ENCODE results near the gene EMC6. TPM values are rescaled to one million over a fixed set of nuclear protein-coding genes. Genes with fewer than 3 reads are reported as not detected.
A peak's percentile ranks its signal among the peaks of the same experiment; 100 is the strongest.

EMC6 gene
- total and polyA plus RNA-seq, 4 experiments from 2014 or later: 27.8 to 104 (median 52.6) TPM

GRCh38 chr17:3663102-3664011, 5.3 kb upstream of the EMC6 start:
- Mint-ChIP-seq H3K36me3 (peaks cover 0 to 1% of the 10 kb centered on the region in 2 donors), H3K27me3 (no peaks in the 10 kb centered on the region), H3K4me1 (peaks cover 6 to 12% (median 10%) of the 10 kb centered on the region in 4 donors), H3K9me3 (no peaks in the 10 kb centered on the region), H3K4me3 (no peak overlapping the region), H3K27ac (no peak overlapping the region)
- no peak overlapping the region for H3K27ac ChIP-seq (ENCODE audit: low read depth, low read length)
- intact Hi-C loops (cut with micrococcal nuclease): no loop called here
- ChIA-PET CTCF (ENCODE audit: partially characterized antibody) (no interaction called here), POLR2A (ENCODE audit: partially characterized antibody) (interaction anchor here (0.6 kb wide), 2 partner anchors 478 to 835 kb away, joined by 3 to 4 read pairs; no protein-coding TSS in a partner anchor)
- DNase-seq: no peak
- no peaks in the 10 kb centered on the region for H3K9me3 ChIP-seq (ENCODE audit: control insufficient read depth in 1 of 2, low read length in 2 of 2)
- H3K36me3 ChIP-seq (ENCODE audit: insufficient read depth, low read length): no peaks in the 10 kb centered on the region
- no peaks in the 10 kb centered on the region for H3K27me3 ChIP-seq (ENCODE audit: insufficient read depth, low read length)
- H3K4me3 ChIP-seq (ENCODE audit: low read length in 2 of 2): no peak overlapping the region
- H3K4me1 ChIP-seq (ENCODE audit: insufficient read depth, low read length): peaks cover 10% of the 10 kb centered on the region

DNA sequence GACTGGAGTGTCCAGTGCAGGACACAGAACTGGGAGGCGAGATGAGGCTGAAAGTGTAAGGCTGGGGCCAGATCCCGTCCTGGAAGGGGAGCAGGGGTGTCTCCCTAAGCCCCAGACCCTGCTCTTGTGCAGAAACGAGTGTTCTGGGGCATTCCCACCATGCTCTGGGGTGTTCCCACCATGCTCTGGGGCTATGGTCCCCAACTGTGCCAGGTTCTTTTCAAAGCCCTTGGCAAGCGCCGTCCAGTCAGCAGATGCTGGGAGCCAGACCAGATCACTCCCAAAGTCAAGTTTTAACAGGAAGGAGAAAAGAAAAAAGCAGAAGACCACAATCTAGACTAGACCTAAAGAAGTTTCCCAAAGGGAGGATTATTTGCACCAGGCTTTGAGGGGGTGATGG, 2.8 kb upstream of the EMC6 start:
- DNase-seq: no peak
- Histone ChIP-seq H3K4me3 (ENCODE audit: low read length in 2 of 2) (no peak overlapping the region), H3K27ac (ENCODE audit: low read depth, low read length) (no peak overlapping the region), H3K9me3 (ENCODE audit: control insufficient read depth in 1 of 2, low read length in 2 of 2) (no peaks in the 10 kb centered on the region), H3K36me3 (ENCODE audit: insufficient read depth, low read length) (no peaks in the 10 kb centered on the region), H3K27me3 (ENCODE audit: insufficient read depth, low read length) (no peaks in the 10 kb centered on the region), H3K4me1 (ENCODE audit: insufficient read depth, low read length) (peaks cover 23% of the 10 kb centered on the region)
- Mint-ChIP-seq H3K27ac (no peak overlapping the region), H3K4me3 (peak overlapping the region in 4 of 8 donors; percentile 49 to 71 (median 62)), H3K9me3 (no peaks in the 10 kb centered on the region), H3K4me1 (peaks cover 15 to 27% (median 17%) of the 10 kb centered on the region in 4 donors), H3K27me3 (no peaks in the 10 kb centered on the region), H3K36me3 (peaks cover 0 to 6% of the 10 kb centered on the region in 2 donors)
- CTCF ChIA-PET (ENCODE audit: partially characterized antibody): no interaction called here
- POLR2A ChIA-PET (ENCODE audit: partially characterized antibody): interaction anchor here (1.6 kb wide), 1 partner anchor 29 kb away, joined by 5 read pairs; the partner anchor contains the start of genes CTNS and SHPK
- intact Hi-C loops (cut with micrococcal nuclease): loop anchor here (5.0 kb wide), 1 partner anchor 619 kb away; no protein-coding TSS in a partner anchor

- Histone ChIP-seq H3K9me3 (ENCODE audit: control insufficient read depth in 1 of 2, low read length in 2 of 2) (no peaks in the 10 kb centered on the region), H3K27ac (ENCODE audit: low read depth, low read length) (no peak overlapping the region), H3K4me1 (ENCODE audit: insufficient read depth, low read length) (peaks cover 23% of the 10 kb centered on the region), H3K27me3 (ENCODE audit: insufficient read depth, low read length) (no peaks in the 10 kb centered on the region), H3K4me3 (ENCODE audit: low read length in 2 of 2) (no peak overlapping the region), H3K36me3 (ENCODE audit: insufficient read depth, low read length) (no peaks in the 10 kb centered on the region)
- POLR2A ChIA-PET (ENCODE audit: partially characterized antibody): interaction anchor here (0.6 to 1.6 kb wide), 3 partner anchors 30 to 889 kb away, joined by 3 to 5 read pairs (median 4); partner anchors contain the start of genes CTNS, MYBBP1A, NCBP3 and SHPK
- no peak for DNase-seq
- intact Hi-C loops (cut with micrococcal nuclease): loop anchor here (5.0 kb wide), 1 partner anchor 619 kb away; no protein-coding TSS in a partner anchor
- no peaks in the 10 kb centered on the region for H3K27me3 Mint-ChIP-seq
- peak overlapping the region in 3 of 7 donors; percentile 11 to 70 (median 16) for H3K27ac Mint-ChIP-seq
- peaks cover 16 to 28% (median 17%) of the 10 kb centered on the region in 4 donors for H3K4me1 Mint-ChIP-seq
- peaks cover 0 to 6% of the 10 kb centered on the region in 2 donors for H3K36me3 Mint-ChIP-seq
- no peaks in the 10 kb centered on the region for H3K9me3 Mint-ChIP-seq
- peak overlapping the region in 7 of 8 donors; percentile 49 to 79 (median 65) for H3K4me3 Mint-ChIP-seq
- CTCF ChIA-PET (ENCODE audit: partially characterized antibody): no interaction called here
These were observed 2.1 kb upstream of the EMC6 start for GRCh38 chr17:3666516-3666915.

- peak overlapping the region; percentile 80 for H3K27ac ChIP-seq (ENCODE audit: low read depth, low read length)
These were observed 990 bp upstream of the EMC6 start for GRCh38 chr17:3667366-3668278.

GRCh38 chr17:3669085-3669347, 404 bp downstream of the EMC6 start:
- no peaks in the 10 kb centered on the region for H3K36me3 ChIP-seq (ENCODE audit: insufficient read depth, low read length)
- H3K4me1 ChIP-seq (ENCODE audit: insufficient read depth, low read length): peaks cover 23% of the 10 kb centered on the region
- intact Hi-C loops (cut with micrococcal nuclease): loop anchor here (5.0 kb wide), 1 partner anchor 622 kb away; no protein-coding TSS in a partner anchor
- Mint-ChIP-seq H3K9me3 (no peaks in the 10 kb centered on the region), H3K4me1 (peaks cover 18 to 30% (median 19%) of the 10 kb centered on the region in 4 donors), H3K27ac (peak overlapping the region; percentile 78 to 95 (median 89)), H3K4me3 (peak overlapping the region; percentile 88 to 96 (median 92)), H3K27me3 (no peaks in the 10 kb centered on the region), H3K36me3 (peaks cover 0 to 9% of the 10 kb centered on the region in 2 donors)
- ChIA-PET CTCF (ENCODE audit: partially characterized antibody) (no interaction called here), POLR2A (ENCODE audit: partially characterized antibody) (interaction anchor here (0.9 to 1.3 kb wide), 4 partner anchors 8 to 54 kb away, joined by 3 to 4 read pairs (median 3); partner anchors contain the start of genes CTNS, P2RX5 and SHPK)
- H3K27me3 ChIP-seq (ENCODE audit: insufficient read depth, low read length): no peaks in the 10 kb centered on the region
- no peak for DNase-seq
- H3K4me3 ChIP-seq (ENCODE audit: low read length in 2 of 2): peak overlapping the region; percentile 76 to 83
- peak overlapping the region; percentile 80 for H3K27ac ChIP-seq (ENCODE audit: low read depth, low read length)
- H3K9me3 ChIP-seq (ENCODE audit: control insufficient read depth in 1 of 2, low read length in 2 of 2): no peaks in the 10 kb centered on the region

More at GRCh38 chr17:3667366-3668278, 990 bp upstream of the EMC6 start:
- Histone ChIP-seq H3K4me1 (ENCODE audit: insufficient read depth, low read length) (peaks cover 23% of the 10 kb centered on the region), H3K9me3 (ENCODE audit: control insufficient read depth in 1 of 2, low read length in 2 of 2) (no peaks in the 10 kb centered on the region), H3K27me3 (ENCODE audit: insufficient read depth, low read length) (no peaks in the 10 kb centered on the region), H3K4me3 (ENCODE audit: low read length in 2 of 2) (peak overlapping the region; percentile 12 to 83), H3K36me3 (ENCODE audit: insufficient read depth, low read length) (no peaks in the 10 kb centered on the region)
- ChIA-PET POLR2A (ENCODE audit: partially characterized antibody) (interaction anchor here (0.7 to 1.6 kb wide), 4 partner anchors 28 to 258 kb away, joined by 3 to 5 read pairs (median 4); partner anchors contain the start of genes CTNS, NCBP3, P2RX5 and SHPK), CTCF (ENCODE audit: partially characterized antibody) (interaction anchor here (0.7 kb wide), 1 partner anchor 245 kb away, joined by 3 read pairs; no protein-coding TSS in a partner anchor)
- Mint-ChIP-seq H3K27ac (peak overlapping the region; percentile 47 to 88 (median 53)), H3K27me3 (no peaks in the 10 kb centered on the region), H3K4me3 (peak overlapping the region; percentile 74 to 94 (median 85)), H3K9me3 (no peaks in the 10 kb centered on the region), H3K36me3 (peaks cover 0 to 9% of the 10 kb centered on the region in 2 donors), H3K4me1 (peaks cover 18 to 30% (median 19%) of the 10 kb centered on the region in 4 donors)
- peak in 1 of 5 donors; percentile 4 for DNase-seq
- intact Hi-C loops (cut with micrococcal nuclease): loop anchor here (1.0 to 5.0 kb wide), 4 partner anchors 31 to 620 kb away; partner anchors contain the start of genes CTNS, NCBP3 and SHPK

- peaks cover 23% of the 10 kb centered on the region for H3K4me1 ChIP-seq (ENCODE audit: insufficient read depth, low read length)
- no peaks in the 10 kb centered on the region for H3K36me3 ChIP-seq (ENCODE audit: insufficient read depth, low read length)
- DNase-seq: no peak
- H3K36me3 Mint-ChIP-seq: peaks cover 0 to 9% of the 10 kb centered on the region in 2 donors
- peak overlapping the region; percentile 88 to 96 (median 92) for H3K4me3 Mint-ChIP-seq
- H3K9me3 ChIP-seq (ENCODE audit: control insufficient read depth in 1 of 2, low read length in 2 of 2): no peaks in the 10 kb centered on the region
- peak overlapping the region; percentile 80 for H3K27ac ChIP-seq (ENCODE audit: low read depth, low read length)
- H3K9me3 Mint-ChIP-seq: no peaks in the 10 kb centered on the region
- peak overlapping the region; percentile 76 to 83 for H3K4me3 ChIP-seq (ENCODE audit: low read length in 2 of 2)
- H3K27me3 ChIP-seq (ENCODE audit: insufficient read depth, low read length): no peaks in the 10 kb centered on the region
- CTCF ChIA-PET (ENCODE audit: partially characterized antibody): interaction anchor here (1.2 kb wide), 1 partner anchor 14 kb away, joined by 3 read pairs; no protein-coding TSS in a partner anchor
- no peaks in the 10 kb centered on the region for H3K27me3 Mint-ChIP-seq
- POLR2A ChIA-PET (ENCODE audit: partially characterized antibody): no interaction called here
- H3K4me1 Mint-ChIP-seq: peaks cover 18 to 30% (median 19%) of the 10 kb centered on the region in 4 donors
- intact Hi-C loops (cut with micrococcal nuclease): loop anchor here (5.0 kb wide), 1 partner anchor 622 kb away; no protein-coding TSS in a partner anchor
- H3K27ac Mint-ChIP-seq: peak overlapping the region; percentile 78 to 95 (median 88)
These were observed 936 bp downstream of the EMC6 start for GRCh38 chr17:3669548-3669947.
